DMS53 treated with DMSO at 0.1 percent for 48 hours (cell line): Measurements from ENCODE around the gene UBAC2.

Experiments used
- DNase-seq: peaks from one replicate; lab custom pipeline; 2025; ENCODE audit not compliant: unreplicated experiment; lab: John Stamatoyannopoulos, UW

Gene UBAC2, protein sequence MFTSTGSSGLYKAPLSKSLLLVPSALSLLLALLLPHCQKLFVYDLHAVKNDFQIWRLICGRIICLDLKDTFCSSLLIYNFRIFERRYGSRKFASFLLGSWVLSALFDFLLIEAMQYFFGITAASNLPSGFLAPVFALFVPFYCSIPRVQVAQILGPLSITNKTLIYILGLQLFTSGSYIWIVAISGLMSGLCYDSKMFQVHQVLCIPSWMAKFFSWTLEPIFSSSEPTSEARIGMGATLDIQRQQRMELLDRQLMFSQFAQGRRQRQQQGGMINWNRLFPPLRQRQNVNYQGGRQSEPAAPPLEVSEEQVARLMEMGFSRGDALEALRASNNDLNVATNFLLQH

GRCh38 chr13:99200432-99201167, at the start of gene UBAC2:
Gene UBAC2 (plus strand): TSS chr13:99200854. CDS start chr13:99200909, 55 bp downstream.
- DNase-seq = peak; percentile 56

DNA sequence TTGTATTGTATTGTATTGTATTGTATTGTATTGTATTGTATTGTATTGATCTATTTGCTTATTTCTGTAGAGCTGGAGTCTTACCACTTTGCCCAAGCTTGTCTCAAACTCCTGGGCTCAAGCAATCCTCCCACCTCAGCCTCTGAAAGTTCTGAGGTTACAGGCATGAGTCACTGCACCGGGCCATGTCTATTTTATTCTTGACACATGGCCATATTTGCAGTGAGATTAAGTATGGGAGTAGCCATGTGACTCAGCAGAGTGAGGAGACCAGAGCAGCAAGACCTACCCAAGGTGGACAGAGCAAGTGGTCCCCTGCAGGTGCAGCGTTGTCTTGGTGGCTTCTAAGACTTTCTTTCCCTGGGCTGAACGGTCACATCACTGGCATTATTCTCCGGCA, 49.1 kb upstream of the UBAC2 start:
- DNase-seq = peak; percentile 34

GRCh38 chr13:99153219-99153618, 47.4 kb upstream of the UBAC2 start:
- no peak for DNase-seq

DNA sequence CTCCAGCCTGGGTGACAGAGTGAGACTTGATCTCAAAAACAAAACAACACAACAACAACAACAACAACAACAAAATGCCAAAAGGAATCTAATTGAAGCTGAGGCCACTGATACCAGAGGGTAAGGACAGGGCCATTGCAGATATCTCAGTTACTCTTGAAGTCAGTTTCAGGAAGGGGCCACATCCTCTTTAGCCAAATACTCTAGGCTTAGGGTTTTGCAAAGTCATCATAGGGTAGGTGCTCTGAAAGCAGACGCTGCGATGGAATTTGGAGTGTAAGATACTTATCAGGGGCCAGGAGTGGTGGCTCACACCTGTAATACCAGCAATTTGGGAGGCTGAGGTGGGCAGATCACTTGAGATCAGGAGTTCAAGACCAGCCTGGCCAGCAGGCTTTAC, 46.6 kb upstream of the UBAC2 start:
- DNase-seq = no peak

GRCh38 chr13:99155821-99156220, 44.8 kb upstream of the UBAC2 start:
- no peak for DNase-seq

GRCh38 chr13:99157046-99157445, 43.6 kb upstream of the UBAC2 start:
- no peak for DNase-seq

- DNase-seq = no peak
These were observed 41.8 kb upstream of the UBAC2 start for GRCh38 chr13:99158846-99159245.

GRCh38 chr13:99159331-99160061, 41.2 kb upstream of the UBAC2 start:
- no peak for DNase-seq

- DNase-seq = no peak
These were observed 40.2 kb upstream of the UBAC2 start for GRCh38 chr13:99160415-99160814.

DNA sequence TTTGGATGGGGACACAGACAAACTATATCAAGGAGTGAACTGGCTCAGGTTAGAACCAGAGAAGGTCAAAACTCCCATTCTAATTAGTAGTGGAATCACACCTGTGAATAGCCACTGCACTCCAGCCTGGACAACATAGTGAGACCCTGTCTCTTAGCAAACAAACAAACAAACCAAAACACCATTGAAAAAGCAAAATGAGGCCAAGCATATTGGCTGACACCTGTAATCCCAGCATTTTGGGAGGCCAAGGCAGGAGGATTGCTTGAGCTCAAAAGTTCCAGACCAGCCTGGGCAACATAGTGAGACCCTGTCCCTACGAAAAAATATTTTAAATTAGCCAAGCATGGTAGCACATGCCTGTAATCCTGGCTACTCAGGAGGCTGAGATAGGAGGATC, 39.1 kb upstream of the UBAC2 start:
- no peak for DNase-seq

DNA sequence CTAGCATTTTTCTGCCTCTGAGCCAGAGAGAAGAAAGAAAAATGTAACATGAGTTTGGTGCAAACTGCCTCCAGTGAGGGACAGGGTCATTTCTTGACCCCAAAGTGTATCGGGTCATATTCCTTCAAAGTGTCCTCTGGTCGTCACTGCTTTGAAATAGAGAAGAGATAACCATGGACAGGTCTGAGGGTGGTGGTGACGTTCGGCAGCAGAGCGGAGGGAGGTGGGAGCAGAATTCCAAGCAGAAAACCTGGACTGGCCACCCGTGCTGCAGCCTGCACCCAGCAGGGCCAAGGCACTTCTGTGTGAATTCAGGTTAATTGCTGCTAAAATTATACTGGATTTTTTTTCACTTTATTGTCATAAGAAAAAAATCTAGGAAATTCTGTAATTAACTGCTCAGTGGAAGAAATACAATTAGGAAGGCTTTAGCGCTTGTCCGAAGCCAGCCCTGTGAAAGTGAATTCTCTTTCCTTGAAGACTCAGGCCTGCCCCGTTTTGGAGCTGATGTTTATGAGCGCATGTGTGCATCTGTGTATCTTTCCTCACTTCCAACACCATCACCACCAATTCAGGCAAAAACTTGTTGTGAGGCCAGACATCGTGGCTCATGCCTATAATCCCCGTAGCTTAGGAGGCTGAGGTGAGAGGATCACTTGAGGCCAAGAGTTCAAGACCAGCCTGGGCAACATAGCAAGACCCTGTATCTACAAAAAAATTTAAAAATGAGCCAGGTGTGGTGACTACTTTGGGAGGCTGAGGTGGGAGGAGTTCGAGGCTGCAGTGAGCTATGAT, 37.9 kb upstream of the UBAC2 start:
- DNase-seq = no peak

DNA sequence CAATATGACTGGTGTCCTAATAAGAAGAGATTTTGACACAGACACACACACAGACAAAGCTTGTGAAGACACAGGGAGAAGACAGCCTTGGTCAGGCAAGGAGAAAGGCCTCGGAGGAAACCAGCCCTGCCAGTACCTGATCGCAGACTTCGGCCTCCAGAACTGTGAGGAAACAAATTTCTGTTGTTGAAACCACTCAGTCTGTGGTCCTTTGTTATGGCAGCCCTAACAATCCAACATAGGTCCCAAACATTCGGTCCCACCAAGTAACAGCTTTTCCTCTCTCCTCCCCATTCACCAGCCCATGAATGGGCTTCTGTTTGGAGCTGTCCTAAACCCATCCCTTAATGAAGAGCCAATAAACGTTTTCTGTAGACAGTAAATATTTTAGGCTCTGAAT, 36.4 kb upstream of the UBAC2 start:
- no peak for DNase-seq

DNA sequence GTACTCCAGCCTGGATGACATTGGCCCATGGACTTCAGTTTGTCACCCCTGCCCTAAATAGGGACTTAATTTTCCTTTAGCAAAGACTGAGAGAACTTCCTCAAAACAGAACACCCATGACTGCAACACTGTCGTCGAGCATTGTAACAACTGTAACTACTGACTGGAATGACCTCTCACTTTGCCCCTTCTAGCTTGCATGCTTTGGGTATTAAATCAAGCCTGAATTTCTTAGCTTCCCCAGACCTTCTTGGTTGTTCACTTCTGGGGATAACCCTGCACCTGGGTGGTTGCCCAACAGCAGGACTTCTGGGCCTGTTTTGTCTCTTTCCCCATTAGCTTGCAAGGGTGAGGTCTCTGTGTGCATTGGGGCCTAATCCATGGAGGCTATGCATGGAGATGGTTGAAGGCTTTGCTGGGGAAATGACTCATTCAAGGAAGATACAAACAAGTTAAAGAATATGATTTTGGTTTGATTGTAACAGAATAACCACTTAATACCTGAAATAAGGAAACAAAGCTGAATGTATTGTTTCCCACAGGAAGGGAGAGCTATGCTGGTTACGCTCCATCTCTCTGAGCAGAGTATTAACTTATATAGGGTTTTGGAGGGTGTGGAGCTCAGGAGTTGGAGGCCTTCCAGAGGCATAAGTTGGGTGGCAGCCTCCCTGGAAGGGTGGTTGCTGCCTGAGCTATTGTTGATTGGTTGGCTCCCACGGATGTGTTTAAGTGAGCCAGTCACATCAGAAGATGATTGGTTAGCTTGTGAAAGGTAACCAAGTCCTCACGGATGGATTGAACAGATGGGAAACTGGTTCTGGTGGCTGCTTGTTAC, 34.7 kb upstream of the UBAC2 start:
- no peak for DNase-seq

- DNase-seq = no peak
These were observed 27.7 kb upstream of the UBAC2 start for GRCh38 chr13:99172951-99173350.

DNA sequence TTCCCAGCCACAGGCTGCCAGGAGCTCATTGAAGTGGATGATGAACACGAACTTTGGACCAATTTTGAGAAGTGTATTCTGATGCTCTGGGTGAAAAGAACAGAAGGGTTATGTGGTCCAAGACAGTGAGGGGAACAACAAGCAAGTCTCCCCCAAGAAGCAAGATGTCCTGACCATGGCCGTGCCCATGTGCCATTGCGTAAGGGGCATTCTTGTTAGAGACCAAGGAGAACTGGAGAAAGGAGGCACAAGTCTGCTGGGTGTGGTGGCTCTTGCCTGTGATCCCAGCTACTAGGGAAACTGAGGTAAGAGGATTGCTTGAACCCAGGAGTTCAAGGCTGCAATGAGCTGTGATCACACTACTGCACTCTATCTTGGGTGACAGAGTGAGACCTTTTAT, 27.0 kb upstream of the UBAC2 start:
- no peak for DNase-seq

- no peak for DNase-seq
These were observed 26.0 kb upstream of the UBAC2 start for GRCh38 chr13:99174533-99175100.

- DNase-seq = peak; percentile 22
These were observed 24.1 kb upstream of the UBAC2 start for GRCh38 chr13:99176309-99177276.

DNA sequence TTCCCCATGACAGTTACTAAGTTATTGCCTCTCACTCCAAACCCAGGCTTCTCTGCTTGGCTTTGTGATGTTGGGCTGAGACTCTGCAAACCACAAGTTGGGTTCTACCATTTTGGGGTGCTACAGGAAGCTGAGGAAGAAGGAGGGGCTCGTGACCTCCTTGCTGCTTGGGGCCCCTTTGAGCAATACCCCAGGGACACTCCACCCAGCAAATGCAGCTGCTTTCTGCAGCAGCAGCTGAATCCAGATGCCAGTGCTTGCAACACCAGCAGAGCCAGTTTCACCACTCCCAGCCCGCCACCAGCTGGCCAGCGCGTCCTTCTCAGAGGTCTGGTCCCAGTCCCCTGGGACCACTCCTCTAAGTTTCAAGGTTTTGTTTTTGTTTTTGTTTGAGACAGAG, 22.0 kb upstream of the UBAC2 start:
- no peak for DNase-seq

DNA sequence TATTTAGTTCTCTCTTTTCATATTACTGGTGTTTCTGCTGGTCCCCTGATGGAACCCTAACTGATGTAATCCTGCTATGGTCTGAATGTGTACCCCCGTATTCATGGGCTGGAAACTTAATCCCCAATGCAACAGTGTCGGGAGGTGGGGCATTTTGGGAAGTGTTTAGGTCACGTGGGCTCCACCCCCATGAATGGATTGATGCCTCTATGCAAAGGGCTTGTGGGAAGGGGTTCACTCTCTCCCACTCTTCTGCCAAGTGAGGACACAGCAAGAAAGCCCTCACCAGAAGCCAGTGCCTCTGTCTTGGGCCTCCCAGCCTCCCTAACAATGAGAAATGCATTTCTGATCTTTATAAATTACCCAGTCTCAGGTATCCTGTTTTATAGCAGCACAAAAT, 21.2 kb upstream of the UBAC2 start:
- no peak for DNase-seq
